Epidermal melanocyte (primary cell): ENCODE measurements around the gene GAS7.
"Not testable (repeated sequence)": the region's sequence is repeated elsewhere in the genome, so short reads cannot be mapped to it uniquely, and the experiment has no call there.

Experiments
- DNase-seq: peaks from one replicate; pipeline ENCODE4 v3.0.0; 2011; ENCODE audit warnings: low spot score; ENCODE audit not compliant: insufficient read length

Gene GAS7

DNA sequence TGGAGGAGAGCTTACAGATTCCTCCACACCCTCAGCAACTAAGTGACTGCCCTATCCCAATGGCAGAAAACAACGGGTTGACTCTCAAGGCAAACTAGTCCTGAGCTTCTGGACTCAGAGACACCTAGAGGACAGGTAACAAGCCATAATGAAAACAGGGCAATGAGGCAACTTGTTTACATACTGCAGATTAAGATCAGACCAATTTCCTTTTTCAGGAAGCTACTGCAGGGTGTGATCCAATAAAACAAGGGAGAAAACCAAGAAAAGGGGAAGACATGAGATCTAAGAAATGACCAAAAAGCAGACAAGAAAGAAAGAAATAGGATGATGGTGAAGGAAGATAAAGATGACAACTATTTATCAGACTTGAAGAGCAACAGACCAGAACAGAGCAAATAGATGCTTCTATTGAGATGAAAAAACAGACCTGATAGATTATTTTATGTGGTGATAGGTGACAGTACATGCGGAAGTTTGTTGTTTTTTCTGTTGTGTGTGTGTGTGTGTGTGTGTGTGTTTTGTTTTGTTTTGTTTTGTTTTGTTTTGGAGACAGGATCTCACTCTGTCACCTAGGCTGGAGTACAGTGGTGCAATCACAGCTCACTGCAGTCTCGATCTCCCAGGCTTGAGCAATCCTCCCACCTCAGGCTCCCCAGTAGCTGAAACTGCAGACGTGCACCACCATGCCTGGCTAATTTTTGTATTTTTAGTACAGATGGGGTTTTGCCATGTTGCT, 120.7 kb downstream of the GAS7 start:
- DNase-seq, result no peak

DNA sequence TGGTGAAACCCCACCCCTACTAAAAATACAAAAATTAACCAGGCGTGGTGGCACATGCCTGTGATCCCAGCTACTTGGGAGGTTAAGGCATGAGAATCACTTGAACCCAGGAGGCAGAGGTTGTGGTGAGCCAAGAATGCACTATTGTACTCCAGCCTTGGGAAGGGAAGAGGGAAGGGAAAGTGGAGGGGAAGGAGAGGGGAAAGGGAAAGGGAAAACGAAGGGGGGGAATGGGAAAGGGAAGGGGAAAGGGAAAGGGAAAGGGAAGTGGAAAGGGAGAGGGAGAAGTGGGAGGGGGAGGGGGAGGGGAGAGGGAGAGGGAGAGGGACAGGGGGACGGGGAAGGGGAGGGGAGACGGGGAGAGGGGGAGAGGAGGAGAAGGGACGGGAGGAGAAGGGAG, 122.5 kb downstream of the GAS7 start:
- no peak for DNase-seq

DNA sequence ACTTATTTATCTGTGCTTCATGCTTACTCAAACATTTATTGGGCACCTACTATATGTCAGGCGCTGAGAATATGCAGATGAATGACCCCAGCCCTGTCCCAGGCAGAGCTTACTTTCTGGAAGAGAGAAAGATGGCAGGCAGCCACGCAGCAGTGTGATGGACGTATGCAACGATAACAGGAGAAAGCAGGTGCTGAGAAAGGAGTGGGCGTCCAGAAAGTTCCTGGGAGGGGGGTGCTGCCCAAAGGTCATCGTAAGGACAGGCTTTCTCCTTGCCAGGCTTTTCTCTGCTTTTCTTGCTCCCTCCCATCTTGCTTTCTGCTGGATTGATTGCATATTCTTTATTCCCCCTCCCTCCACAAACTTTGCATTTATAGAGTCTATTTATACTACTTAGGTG, 124.5 kb downstream of the GAS7 start:
- DNase-seq, result no peak

DNA sequence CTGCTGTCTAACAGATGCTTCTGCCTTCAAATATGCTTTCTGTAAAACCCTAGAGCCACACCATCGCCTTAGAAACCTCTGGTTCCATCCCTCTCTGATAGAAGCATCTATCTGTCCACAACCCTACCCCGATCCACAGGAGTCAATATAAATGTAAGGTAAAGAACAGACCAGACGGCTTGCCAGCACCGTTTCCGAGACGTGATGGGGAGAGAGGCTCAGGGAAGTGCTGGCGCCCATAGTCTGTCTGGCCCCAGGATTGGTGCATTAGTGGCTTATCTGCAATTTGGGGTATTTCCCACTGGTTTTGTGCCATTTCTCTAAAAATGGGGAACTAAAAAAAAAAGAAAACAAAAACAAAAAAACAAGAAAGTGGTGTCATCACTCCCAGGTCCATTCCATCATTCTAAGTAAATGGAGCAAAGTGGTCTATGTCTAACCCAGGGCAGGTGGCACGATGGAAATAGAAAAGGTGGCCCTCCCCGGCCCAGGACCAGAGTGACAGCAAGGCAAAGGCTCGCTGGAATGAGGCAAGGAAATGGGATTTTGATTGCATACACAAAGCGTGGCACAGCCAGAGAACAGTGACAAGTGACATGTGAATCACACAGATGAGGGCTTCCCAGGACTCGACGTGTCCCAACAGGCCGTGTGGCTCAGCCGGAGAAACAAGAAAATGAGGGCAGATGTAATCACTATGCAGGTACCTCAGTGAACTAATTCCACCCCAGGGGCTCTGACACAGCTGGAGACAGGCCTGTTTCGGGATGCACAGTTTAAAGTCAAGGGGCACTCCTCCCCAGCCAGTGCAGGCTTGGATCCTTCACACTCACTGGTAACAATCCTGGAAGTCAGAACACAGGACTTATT, 125.6 kb downstream of the GAS7 start:
- DNase-seq, result no peak

DNA sequence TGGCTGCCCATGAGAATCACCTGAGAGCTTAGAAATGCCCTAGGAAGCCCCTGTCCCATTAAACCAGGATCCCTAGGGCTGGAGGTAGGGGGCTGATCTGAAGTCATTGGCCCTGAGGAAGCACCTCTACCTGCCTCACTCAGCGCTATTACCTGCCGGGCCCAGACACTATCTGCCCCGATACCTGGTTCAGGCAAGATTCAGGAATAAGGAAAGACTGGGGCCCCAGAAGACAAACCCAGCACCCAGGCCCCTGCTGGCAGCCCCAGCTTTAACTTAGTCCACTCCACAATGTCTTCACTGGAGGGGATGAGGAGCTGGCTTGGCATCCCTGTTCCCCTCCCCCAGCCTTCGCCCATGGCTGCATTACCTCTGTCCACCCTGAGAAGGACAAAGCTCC, 126.3 kb downstream of the GAS7 start:
- DNase-seq, result no peak

DNA sequence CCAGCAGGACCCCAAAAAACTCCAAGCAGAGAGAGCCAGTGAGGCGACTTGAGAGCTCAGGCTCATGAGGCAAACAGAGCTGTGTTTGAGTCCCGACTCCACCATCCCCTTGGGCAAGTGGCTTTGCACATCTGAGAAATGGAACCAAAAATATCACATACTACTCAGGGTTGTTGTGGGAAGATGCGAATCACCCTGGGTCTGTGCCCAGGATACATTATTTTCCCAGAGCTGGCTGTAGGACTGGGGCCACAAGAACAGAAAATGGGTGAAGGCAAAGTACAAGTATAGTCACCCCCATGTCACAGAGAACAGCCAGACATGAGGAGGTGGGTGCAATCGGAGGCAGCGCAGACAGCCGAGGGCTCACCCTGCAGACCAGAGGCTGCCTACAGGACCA, 127.3 kb downstream of the GAS7 start:
- no peak for DNase-seq

DNA sequence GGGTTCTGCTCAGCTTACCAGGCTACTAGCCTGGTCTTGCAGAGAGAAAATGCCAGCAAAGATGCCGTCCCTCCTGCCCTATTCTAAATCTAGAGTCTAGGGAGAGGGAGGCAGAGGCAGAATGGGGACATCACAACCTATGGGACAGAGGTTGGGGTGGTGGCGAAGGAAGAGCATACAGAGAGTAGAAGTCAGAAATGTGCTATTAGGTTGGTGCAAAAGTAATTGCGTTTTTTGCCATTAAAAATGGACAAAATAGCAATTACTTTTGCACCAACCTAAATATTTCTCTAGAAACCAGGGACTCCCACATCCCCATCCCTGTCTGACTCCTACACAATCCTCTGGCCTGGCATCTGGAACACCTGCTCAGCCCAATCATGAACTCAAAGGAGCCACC, 127.7 kb downstream of the GAS7 start:
- DNase-seq, result no peak

DNA sequence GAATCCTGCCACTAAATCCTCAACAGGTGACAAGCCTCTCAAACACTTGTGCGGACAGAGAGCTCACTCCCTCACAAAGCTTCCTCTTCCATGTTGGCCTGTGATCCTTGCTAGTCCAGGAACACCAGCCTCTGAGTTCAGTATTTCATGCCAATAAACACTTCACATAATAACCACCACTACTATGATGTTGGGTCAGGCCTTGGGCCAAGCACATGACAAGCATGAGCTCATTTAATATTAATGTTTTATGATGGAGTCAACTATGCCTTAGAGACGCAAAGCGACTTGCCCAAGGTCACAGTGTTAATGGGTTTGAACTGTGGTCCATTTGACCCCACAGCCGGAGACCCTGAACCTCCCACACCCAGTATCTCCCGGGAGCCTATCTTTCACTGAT, 129.1 kb downstream of the GAS7 start:
- no peak for DNase-seq

DNA sequence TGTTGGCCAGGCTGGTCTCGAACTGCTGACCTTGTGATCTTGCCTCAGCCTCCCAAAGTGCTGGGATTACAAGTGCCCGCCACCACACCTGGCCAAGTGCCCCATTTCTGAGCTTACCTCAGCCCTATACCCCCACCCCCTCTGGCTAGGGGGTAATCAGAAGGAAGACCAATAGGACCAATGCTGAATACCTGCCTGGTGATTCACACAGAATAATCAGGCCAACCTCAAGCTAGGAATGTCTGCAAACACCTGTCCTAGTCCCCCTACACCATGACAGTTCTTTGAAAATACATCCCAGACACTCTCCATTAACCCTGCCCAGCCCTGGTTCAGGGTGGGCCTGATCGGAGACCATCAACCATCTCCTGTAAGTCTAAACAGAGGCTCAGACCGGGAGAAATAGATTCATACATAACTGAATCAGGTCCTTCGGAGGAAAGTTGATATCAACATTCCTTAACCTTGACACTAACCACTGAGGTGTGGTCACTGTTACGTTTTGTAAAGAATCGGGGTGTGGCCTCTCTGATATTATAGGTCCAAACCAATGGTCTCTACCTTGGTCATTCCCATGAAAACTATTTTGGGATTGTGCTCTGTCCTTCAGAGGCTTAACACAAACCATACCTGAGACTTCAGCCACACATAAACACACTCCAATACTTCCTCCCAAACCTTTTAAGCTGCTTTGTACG, 130.8 kb downstream of the GAS7 start:
- no peak for DNase-seq

DNA sequence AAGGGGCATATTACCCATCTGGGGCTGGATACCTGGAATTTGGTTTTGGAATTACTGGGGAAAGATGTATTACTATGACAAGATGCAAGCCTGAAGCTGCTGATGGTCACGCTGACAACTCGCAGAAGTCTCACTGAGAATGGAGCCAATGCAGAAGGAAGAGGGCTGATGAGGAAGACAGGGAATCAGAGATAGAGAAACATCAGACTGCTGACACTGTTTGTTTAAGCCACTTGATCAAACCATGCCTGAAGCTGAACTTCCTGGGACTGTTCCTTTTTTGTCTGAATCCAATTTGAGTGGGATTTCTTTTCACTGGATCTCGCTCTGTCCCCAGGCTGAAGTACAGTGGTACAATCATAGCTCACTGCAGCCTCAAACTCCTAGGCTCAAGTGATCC, 133.9 kb downstream of the GAS7 start:
- no peak for DNase-seq

DNA sequence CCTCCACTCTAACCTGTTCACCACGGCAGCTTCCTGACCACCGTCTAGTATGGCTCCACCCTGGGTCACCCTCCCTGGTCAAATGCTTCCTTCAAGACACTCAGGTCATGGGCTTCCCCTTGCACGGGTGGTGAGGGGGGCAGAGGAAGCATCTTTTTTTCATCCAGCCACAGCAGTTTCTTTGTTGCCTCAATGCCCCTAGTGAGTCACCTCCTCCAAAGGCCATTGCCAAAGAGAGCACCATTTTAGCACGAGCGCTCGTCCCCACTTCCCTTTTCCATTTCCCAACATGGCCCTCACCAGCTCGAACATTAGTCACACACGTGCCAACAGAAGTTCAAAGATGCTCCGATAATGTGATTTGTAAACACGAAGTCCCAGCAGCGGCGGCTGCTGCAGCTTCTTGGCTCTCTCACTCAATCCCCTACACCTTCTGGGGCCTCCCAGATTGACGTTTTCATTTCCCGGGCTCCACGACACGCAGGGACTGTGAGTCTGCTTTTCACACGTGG, 134.6 kb downstream of the GAS7 start:
- no peak for DNase-seq

DNA sequence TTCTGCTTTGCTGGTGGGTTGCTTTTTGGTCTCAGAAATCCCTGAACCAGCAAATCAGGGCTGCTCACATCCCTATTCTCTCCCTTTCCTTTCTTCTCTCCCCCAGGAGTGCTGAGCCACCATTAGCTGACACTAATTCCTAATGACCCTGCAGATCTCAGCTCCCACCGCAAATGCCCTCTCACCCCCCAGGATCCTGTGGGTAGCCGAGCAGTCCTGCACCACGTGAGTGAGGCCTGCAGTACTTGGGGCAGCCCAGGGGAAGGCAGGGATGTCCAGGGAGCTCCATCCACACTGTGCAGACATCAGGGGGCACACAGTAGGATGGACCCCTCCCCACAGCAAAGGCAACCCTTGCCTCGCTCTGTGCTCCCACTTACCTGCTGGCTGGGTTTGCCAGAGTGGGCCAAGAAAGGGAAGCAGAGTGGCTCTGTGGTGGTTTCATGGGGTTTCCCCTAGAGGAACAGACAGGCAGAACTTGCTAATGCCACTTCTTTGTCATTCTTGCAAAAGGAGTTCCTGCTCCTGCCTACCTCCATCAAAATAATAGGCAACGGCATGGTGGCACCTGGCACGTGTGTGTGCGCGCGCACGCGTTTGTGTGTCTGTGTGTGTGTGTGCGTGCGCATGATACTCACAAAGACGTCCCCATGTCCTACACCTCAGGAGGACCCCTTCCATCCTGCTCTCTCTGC, 135.6 kb downstream of the GAS7 start:
- no peak for DNase-seq

DNA sequence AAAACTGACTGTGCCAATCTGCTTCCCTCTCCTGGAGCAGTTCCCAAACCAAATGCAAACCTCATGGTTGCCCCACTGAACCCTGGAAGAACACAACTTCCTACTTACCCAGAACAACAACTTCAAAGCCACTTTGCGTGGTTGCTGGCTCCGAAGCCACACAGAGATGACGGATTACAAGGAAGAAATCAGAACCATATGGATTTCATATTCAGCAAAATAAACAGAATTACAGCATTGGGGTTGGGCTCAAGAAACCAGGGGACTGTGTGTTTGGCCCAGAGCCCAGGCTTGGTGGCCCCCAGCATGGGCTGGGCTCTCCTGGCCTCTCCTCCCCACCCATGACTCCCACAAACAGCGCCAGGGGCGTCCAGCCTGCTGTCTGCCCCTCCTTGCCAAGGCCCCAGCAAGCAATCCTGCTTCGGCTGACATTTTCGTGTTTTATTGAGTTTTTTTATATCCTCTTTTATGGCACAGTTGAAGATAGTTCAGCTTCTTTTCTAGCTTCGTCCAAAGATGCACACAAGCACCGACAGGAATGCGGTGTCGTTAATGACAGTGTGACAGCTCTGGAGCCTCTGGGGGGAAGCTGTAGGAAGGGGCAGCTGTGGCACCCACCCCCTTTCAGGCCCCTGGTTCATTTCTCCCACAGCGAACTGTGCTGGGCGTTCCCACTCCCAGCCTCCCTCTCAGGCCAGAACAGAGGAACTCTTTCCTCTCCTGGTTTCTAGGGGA, 137.1 kb downstream of the GAS7 start:
- DNase-seq, result peak; percentile 92

DNA sequence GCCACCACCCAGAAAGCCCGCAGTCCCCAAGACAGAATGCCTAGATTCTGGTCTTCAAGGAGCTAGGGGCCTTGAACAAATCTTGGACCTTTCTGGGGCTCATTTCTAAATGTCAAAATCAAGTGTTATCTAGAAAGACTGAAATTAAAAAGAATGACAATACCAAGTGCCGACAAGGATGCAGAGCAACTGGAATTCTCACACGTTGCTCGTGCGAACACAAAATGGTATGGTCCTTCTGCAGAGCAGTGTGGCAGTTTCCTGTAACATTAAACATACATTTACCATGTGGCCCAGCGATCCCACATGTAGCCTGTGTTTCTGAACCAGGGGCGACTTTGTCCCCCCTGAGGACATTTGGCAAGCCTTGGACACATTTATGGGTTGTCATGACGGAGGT, 137.9 kb downstream of the GAS7 start:
- DNase-seq, result no peak

DNA sequence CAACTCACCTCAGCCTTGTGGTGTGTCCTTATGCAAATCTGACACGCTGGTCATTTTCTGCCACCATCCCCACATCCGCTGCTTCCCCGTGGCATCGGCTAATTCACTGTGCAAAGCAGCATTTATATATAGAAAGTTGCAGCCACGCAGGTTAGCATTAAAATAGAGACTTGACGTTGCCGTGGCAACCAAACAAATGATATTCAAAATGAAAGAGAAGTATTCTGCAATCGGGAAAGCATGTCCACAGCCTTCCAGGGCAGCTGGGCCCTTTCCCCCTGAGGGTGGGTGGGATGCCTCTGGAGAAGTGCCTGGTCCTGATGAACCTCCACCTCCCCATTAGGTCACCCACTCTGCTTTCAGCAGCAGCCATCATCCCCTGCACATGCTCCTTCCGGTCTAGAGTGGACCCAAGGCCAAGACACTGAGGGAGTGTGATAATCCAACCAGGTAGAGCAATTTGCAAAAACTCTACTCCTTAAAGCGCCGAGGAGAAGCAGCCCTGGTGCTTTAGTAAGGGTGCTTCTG, 138.7 kb downstream of the GAS7 start:
- DNase-seq, result no peak

DNA sequence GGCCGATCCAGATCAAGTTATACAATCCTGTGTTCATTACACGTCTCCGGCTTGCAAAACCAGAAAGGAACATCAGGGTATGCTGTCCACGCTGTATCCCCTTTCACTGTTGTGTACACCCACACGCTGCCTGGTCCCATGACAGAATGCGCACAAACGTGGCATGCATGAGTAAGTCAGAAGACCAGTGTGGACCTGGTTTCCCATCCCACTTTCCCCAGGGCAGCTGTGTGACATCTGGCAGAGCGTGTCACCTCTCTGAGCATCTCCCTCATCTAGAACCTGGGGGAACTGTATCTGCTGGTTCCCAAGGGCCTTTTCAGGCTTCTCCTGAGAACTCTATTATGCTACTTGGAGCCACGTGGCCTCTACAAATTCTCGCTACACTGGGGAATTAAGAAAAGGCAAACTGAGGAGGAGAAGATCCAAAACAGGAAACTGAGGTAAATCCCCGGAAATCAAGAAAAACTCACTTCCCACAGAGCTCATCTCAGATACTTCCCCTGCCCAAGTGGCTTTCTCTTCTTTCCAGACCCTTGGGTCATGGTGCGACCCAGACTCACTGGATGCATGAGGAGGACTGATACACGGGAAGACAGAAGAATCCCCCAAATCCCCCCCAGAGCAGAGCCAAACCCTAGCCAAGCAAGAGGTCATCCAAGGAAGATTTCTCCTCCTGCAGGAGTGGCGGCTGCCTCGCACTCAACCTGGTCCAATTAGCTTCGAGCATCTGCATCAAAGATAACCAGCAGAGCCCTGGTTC, 139.3 kb downstream of the GAS7 start:
- DNase-seq, result no peak

DNA sequence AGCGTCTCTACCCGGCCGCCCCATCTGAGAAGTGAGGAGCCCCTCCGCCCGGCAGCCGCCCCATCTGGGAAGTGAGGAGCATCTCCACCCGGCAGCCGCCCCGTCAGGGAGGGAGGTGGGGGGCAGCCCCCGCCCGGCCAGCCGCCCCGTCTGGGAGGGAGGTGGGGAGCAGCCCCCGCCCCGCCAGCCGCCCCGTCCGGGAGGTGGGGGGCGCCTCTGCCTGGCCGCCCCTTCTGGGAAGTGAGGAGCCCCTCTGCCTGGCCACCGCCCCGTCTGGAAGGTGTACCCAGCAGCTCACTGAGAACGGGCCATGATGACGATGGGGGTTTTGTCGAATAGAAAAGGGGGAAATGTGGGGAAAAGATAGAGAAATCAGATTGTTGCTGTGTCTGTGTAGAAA, 140.9 kb downstream of the GAS7 start:
- DNase-seq, result not testable (repeated sequence)

DNA sequence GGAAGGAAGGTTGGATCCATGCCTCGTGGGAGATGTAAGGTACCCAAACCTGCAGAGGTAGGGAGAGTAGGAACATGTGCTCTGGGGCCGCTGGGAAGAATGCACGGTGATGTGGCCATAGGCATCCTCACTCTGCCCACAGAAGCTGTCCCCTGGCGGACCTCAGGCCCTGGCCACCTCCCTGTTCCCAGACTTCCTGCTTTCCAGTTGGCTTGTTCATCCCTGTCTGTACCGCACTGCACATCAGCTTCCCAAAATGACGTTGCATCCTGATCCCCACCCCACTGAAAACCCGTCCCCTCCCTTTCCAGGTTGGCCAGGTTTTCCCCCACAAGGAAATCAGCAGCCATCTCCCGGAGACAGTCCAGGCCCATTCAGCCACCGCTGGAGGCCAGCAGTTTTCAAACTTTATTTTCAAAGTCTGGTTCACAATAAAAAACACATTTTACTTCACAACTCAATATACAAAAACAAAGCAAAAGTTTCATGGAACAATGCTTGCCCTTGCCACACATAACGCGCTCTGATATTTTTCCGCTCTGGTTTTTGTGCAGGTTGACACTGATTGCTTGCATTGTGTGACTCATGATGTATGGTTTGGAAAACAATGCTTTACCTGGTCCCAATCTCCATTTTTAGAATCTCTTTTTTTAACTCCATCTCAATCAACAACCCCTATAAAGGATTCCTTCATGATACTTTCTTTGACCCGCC, 143.0 kb downstream of the GAS7 start:
- no peak for DNase-seq
